RPMI7951 (cell line): ENCODE data around the gene MTHFD2. TPM values are rescaled to one million over a fixed set of nuclear protein-coding genes. Genes with fewer than 3 reads are reported as not detected.
"Not testable (repeated sequence)": the region's sequence is repeated elsewhere in the genome, so short reads cannot be mapped to it uniquely, and the experiment has no call there.

Experiments
- DNase-seq: peaks from one replicate; pipeline ENCODE4 v3.0.0-alpha.2; 2012; ENCODE audit warnings: low read depth
- total RNA-seq: library from RNA; depleted of rRNA; stranded (reverse); fragments of >200 nt; shearing (Covaris generic); gene quantifications from 2 replicates; pipeline ENCODE4 v1.2.3, GENCODE V29; 2014

The MTHFD2 gene
- total RNA-seq, 1 experiment from 2014 or later: 113 TPM

DNA sequence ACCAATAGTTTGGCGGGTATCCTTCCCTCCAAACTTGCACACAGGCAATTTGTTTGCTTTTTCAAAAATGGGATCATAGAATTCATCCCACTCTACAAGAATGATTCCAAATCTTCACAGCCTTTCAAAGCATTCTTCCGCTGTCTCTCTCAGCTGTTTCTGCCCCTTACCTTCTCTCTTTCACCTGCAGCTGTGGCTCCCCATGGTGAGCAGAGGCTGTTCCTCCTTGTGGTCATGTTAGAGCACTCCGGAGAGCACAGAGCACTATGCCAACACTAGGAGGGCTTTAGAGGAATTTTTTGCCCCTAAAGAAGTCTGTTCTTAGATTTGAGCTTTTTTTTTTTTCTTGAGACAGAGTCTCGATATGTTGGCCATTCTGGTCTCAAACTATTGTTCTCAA, 30.4 kb downstream of the MTHFD2 start:
- no peak for DNase-seq

DNA sequence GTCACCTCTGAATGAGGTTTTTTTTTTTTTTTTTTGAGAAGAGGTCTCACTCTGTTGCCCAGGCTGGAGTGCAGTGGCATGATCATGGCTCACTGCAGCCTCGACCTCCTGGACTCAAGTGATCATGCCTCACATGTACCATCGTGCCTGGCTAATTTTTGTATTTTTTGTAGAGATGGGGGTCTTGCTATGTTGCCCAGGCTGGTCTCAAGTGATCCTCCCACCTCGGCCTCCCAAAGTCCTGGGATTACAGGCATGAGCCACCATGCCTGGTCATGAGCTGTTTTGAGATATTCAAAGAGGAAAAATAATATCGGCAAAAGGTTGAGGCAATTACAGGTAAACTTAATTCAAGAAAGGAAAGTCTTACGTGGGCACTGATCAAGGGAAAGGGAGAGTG, 31.4 kb downstream of the MTHFD2 start:
- DNase-seq: not testable (repeated sequence)

DNA sequence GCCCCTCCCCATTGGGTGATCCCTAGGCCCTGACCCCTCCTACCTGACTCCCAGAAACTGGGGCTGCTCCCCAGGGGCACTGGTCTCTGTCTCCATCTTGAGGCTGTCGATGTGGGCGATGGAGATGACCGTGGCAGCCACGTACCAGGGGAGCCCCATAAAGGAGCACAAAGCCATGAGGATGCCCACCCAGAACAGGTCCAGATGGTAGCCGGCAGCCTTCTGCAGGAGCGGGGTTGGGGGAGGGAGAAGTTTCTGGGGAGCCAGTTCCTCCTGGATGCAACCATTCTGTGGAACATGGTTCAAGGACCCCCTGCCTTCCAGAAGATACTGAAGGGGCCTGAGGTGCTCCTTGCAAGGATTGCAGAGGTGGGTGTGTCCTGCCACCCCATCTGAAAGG, 34.0 kb downstream of the MTHFD2 start:
- DNase-seq: no peak

DNA sequence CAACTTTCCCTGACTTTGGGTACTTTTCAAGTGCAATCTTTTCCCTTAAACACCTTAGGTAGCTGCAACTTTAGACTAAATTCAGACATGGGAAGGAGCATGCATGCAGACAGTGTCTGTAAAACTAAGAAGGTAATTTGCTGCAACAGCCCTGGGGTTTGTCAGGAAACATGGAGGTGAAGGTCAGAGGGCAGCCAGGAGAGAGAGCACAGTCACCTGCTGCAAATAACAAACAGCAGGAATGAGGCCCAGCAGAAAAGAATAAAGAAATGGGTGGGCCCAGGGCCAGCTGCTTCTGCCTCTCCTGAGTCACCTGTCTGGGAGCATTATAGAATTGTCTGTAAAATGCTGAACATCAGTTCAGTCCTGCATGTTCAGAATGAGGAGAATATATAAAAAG, 35.2 kb downstream of the MTHFD2 start:
- no peak for DNase-seq

DNA sequence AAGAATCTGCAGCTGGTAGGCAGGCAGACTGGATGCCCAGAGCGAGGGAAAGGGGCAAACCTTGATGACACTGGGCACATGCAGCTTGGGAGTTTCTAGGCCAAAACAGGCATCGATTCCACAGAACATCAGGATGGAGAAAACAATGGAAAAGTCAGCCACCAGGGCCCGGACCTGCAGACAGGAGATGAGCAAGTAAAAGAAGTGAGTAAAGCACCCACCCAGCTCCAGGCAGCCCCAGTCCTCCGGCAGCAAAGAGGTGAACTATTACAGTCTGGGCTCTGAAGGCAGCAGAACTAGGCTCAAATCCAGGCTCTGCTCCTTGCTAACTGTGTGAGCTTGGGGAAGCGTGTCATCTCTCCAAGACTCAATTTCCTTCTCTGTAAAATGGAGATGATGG, 36.6 kb downstream of the MTHFD2 start:
- DNase-seq: no peak

DNA sequence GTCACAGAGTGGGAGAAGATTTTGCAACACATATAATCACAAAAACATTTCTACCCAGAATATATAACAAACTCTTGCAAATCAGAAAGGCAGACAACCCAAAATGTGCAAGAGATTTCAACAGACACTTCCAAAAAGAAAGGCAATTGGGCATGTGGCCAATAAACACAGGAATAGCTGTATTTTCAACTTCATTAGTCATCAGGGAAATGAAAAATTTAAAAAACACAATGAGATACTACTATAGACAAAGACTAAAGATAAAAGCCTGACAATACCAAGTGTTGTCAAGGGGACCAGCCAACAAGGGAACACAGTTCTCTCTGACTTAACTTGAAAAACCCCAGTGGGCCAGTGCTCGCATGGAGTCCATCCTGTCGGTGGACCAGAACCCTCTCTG, 40.5 kb downstream of the MTHFD2 start:
- peak; percentile 76 for DNase-seq

DNA sequence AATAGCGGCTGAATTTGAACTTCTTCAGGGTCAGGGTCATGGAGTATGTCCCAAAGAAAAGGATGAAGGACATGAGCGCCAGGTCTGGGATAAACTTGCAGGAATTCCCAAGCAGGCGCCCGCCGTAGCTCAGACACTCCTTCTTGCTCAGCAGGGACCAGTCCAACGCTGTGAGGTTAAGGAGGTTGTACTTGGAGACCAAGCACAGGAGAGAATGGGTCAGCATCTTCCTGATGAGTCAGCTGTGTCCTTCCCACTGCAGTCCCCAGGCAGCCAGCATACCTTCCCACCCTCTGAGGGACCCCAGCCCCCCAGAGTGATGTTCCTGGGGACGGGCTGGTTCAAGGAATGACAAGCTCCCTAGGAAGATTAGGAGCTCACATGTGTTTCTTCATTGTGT, 40.9 kb downstream of the MTHFD2 start:
- DNase-seq: no peak

DNA sequence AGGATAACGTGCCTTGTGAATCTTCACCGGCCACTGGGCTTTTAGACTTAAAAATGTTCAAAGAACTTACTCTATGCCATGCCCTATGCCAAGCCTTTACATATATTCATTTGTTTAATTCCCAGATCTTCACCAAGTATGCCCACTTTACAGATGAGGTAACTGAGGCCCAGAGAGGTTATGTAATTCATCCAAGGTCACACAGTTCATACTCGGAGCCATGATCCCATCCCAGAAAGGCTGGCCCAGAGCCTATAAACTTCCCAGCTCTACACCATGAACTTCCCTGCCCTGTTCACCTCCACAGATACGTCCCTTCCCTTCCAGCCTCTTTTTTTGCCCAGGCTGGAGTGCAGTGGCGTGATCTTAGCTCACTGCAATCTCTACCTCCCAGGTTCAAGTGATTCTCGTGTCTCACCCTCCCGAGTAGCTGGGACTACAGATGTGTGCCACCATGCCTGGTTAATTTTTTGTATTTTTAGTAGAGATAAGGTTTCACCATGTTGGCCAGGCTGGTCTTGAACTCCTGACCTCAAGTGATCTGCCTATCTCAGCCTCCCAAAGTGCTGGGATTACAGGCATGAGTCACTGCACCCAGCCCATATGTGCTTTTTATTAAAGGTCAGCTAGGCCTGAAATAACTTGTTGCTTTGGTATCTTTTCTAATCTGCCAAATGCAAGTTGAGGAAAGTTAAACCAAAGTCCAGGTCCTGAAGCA, 44.1 kb downstream of the MTHFD2 start:
- no peak for DNase-seq

DNA sequence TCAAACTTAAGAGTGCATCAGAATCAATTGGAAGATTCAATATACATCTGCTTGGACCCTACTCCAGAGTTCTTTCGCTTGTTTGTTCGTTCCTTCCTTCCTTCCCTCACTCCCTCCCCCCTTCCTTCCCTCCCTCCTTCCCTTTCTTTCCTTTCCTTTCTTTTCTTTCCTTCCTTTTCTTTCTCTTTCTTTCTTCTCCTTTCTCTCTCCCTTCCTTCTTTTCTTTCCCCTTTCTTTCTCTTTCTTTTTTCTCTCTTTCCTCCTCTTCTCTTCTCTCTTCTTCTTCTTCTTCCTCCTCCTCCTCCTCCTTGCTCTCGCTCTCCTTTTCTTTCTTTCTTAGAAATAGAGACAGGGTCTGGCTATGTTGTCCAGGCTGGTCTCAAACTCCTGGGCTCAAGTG, 45.9 kb downstream of the MTHFD2 start:
- DNase-seq: no peak

DNA sequence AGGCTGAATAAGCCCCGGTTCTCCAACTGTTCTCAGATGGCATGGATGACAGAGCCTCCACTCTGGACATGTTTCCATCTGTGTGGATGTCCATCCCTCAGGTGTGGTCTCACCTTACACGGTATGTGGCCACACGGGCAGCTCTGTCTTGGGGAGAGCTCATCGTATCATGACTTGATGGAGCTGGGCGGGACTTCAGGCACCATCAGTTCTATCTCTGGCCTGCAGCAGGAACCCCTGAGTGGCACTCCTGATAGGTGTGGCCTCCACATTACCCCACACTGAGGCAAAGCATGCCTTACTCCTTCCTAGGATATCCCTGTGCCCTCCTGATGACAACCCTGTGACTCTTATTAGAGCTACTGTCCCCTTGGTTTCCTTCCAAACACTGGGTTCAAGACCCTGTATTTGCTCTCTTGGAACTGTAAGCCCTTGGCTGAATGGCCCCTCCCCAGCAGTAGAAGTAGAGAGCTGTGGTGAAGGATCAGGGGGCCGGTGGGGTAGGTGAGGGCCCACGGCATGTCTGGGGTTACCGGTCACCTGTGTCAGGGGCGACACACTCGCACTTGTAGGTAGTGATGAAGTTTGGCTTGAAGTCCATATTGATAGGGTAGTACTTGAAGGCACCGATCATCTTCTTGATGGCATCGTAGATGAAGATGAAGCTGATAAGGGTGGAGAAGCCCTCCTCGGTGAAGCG, 48.2 kb downstream of the MTHFD2 start:
- no peak for DNase-seq

DNA sequence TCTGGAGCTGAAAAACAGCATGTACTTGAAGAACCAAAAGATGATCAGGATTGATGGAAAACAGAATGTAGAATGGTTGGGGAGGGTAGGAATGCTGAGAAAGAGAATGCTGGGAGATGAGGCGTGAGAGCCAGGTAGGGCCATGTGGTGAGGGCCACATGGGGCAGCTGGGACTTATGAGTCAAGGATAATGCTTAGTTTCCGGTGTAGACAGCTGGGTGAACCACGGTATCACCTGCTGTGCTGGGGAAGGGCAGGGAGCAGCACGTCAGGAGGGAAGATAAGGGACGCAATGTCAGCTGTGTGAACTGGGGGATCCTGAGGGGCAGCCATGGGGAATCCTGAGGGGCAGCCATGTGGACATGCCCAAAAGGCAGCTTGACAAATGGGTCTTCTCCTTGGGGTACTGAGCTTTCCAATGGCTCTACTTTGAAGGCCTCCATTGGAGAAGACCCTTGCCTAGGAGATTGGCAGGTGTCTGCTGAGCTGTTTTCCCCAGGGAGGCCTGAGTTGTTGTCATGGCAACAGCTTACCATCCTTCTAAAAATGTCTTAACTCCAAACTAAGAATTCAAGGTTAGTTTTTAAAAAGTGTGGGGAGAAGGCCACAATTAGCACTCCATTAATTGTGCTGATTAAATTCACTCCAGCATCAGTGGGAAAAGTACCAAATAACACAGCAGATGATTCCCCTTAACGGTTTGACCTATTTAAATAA, 51.1 kb downstream of the MTHFD2 start:
- DNase-seq: no peak

DNA sequence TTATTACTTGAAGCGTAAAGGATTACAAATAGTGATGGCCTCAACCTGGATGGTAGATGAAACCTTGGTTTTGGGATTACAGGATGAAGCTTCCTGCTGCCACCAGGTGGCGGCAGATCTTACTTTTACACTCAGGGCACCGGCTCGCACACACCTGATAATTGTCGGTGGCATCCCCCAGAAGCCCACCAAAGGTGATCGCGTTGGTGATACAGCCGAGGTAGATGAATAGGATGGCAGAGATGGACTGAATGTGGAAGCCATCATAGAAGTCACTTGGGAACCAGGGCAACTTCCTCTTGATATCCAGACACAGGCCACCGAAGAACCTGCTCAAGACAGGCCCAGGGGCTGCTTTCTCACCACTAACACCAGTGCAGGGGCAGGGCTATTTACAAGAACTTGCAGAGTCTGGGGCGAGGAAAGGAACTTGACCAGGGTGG, 51.8 kb downstream of the MTHFD2 start:
- DNase-seq: peak; percentile 32

DNA sequence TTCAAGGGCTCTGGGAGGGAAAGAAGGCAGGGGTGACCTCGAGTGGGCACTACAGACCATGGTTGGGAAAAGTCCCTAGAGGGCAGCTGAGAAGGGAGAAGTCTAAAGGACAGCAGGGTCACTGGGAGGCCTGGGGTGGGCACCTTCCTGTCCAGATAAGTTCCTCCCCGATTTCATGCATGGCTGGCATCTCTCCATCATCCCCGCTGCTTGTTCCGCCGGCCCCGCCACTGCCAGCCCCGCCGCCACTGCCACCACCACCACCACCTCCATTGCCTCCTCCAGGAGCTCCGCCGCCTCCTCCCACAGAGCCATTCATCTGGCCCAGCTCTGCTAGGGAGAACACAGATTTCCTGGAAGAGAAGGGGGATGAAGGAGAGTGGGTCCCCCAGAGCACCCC, 53.6 kb downstream of the MTHFD2 start:
- DNase-seq: no peak

DNA sequence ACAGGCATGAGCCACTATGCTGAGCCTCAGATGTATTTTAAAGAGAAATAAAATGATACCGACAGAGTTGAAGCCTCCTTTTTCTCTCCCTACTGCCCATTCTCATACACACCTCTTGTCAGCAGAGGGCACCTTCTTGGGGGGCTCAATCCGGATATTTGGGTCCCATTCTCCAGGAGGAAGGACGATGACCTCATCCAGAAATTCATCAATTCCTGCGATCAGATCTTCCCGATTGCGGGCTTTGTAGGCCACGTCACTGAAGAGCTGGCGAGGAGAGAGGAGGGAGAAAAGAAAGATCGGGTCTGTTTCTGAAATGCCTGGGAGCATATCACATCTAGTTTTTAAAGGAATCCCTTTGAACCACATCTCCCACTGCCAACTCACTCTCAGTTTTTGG, 54.4 kb downstream of the MTHFD2 start:
- no peak for DNase-seq

DNA sequence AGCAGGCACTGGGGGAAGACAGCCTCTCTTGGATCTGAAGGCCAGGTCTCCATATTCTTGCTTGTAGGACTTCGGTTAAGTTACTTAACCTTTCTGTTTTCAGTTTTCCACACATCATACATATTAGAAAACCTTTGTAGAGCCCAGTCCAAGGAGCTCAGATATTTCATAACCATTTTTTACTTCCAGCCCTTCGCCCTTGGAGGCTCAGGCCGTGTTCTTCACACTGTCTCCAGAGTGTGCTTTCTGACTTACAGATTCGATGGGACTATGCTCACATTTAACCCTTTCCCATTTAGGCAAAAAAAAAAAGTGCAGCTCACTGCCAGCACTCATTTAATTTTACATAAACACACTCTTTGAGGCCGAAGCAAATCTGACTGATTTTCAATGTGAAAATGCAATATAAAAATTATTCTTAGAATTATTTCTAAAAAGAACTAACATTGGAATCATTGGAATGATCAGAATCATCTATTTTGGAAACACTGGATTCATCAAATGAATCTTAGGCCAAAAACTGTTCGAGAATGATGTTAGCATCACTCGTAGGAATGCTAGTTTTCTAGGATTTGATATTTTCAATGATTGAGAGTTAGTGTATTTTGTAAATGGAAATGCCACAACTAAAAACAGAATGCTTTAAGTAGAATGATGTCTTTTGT, 55.0 kb downstream of the MTHFD2 start:
- no peak for DNase-seq

DNA sequence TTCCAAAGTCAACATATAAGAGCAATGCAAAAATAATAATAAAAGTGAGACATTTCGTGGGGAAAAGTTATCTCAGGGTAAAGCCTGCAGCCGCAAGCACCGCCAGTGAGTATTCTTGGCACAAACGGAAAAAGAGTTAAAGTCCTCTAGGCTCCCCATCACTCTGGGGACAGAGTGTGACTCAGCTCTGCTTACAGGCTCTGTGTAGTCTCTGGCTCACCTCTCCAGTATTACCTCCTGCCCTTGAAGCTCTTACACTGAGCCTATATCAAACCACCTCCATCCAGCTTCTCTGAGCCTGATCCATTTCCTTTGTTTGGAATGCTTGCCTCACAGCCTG, 55.5 kb downstream of the MTHFD2 start:
- DNase-seq: no peak

DNA sequence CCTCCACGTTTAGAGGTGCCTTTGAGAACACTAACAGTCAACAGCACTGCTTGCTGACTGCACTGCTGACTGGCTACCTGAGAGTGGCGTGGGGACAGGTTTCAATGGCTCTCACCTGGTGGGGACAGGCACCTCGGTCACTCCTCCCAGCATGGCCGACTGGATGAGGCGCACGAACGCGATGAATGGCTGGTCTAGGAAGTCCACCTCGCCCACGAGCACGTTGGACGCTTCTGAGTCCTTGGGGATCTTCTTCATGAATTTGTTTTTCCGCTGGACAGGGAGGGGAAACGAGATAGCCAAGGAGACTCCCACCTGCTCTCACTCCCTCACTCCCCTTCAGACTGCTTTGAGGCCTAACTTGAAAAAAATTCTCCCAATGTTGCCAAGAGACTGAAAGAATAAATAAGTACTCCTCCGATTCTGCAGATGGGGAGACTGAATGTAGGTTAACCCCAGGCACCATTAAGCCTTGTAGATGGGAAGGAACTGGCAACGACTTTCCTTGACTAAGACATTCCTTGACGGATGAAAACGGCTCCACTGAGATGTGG, 57.3 kb downstream of the MTHFD2 start:
- DNase-seq: no peak

DNA sequence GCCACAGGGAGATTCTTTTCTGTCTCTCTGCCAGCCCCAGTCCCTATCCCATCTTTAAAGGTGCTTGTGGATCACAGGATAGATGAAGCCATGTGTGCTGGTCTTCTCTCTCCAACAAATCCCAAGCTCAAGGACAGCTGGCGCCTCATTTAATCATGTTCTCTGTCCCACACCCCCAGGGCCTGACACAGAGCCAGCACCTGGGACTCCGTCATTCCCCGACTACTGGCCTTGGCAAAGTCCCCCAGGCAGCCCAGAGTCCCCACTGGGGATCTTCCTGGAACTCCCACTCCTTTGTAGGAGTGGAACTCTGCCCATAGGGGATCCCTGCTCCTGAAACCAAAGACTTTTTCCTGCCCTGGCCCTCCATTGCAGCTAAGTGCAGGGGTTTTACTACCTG, 60.8 kb downstream of the MTHFD2 start:
- DNase-seq: peak; percentile 19

DNA sequence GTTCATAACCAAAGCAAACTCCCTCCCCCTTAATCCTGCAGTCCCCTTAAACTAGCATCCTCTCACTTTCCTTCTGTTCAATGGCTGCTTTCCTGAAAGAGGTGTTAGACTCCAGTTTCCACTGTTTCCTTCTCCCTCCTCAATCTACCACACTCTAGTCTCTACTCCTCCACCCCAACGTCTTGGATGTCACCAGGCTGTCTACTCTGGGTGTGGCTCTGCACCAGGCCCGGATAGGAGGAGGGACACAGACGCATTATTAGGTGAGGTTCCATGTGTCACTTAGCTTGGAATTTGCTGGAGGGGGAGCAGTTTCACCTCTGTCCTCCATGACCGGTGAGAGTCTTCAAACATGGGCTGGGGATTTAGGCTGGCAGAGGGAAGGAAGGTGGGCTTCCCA, 61.3 kb downstream of the MTHFD2 start:
- no peak for DNase-seq

DNA sequence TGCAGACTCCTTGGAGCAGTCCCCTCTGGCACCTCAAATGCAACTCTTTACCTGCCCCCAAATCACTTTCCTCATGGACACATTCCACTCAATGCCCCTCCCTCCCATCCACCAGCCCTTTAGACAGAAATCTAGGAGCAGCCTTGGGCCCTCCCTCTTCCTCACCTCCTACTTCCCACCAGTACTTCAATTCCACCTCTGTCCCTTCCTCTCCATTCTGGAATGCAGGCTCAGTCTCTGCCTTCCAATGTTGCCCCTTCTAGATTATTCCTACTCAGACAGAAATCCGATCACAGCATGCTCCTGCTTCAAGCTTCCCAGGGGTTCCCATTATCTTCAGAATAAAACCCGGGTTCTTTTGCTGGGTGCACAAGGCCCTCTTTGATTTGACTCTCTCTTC, 62.1 kb downstream of the MTHFD2 start:
- DNase-seq: no peak

DNA sequence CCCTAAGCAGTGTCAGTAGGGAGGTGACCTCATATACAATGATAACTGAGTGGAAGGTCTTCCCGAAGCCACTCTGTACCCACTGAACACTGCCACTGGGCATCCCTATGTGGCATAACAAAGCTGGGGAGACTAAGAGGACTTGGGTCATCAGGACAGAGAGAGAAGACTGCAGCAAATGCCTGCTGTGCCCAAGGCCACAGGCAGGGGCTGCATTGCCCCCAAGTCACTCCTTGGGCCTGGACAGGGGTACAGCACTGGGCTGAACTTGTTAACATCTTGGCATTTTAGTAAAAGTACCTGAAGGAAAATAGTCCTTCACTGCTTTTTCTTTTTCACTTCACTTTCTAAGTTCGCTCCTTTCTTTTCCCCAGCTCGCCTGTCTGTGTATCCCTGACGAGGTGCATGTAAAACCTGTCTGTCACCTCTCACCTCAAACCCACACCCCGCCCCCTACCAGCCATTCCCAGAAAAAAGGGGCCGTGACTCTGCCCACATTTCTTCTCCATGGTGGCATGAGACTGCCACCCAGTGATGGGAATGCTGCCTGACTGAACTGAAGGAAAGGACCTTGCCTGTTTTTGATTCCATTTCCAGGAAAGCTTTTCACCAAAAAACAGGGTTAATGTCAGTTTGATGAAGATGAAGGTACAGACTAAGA, 62.9 kb downstream of the MTHFD2 start:
- DNase-seq: peak; percentile 29

DNA sequence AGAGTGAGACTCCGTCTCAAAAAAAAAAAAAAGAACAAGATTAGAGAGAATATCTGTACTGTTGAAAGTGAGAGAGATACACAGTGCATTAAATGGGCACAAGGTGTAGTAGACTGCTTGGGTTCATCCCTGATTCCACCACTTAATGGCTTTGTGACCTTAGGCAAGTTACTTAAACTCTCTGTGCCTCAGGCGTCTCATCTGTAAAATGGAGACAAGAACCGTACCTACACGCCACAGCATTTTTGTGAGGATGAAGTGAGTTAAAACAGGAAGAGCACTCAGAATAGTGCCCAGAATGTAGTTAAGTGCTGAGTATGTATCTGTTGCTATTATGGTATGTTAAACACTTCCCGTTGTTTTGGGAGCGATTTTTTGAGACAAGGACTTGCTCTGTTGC, 64.3 kb downstream of the MTHFD2 start:
- DNase-seq: no peak
